HG02588 (cell line): Measurements from ENCODE around the gene GRHL1.

ENCODE experiments used
- ATAC-seq: cut with Tn5 transposase; IDR thresholded peaks from one replicate; pipeline ENCODE4 v1.9.1; 2021; ENCODE audit warnings: mild to moderate bottlenecking, moderate library complexity; ENCODE audit not compliant: unreplicated experiment

Gene GRHL1

GRCh38 chr2:10036095-10036884, 84.8 kb downstream of the GRHL1 start:
- peak; percentile 55 for ATAC-seq

- ATAC-seq: no peak
These were observed 86.6 kb downstream of the GRHL1 start for GRCh38 chr2:10038123-10038522.

GRCh38 chr2:10038716-10039115, 87.2 kb downstream of the GRHL1 start:
- ATAC-seq: no peak

GRCh38 chr2:10039658-10040410, 88.3 kb downstream of the GRHL1 start:
- ATAC-seq: no peak

- ATAC-seq: no peak
These were observed 90.2 kb downstream of the GRHL1 start for GRCh38 chr2:10041711-10042110.

- no peak for ATAC-seq
These were observed 91.0 kb downstream of the GRHL1 start for GRCh38 chr2:10042301-10043161.

GRCh38 chr2:10043256-10043905, 91.9 kb downstream of the GRHL1 start, which contains the start of gene KLF11:
Gene KLF11, plus strand, starts transcription at chr2:10043550. Its CDS starts 167 bp downstream, at chr2:10043717.
- peak; percentile 72 for ATAC-seq

- peak; percentile 60 for ATAC-seq
These were observed 92.6 kb downstream of the GRHL1 start for GRCh38 chr2:10043906-10044601.

GRCh38 chr2:10045561-10046355, 94.3 kb downstream of the GRHL1 start:
- ATAC-seq: no peak

GRCh38 chr2:10046931-10047330, 95.4 kb downstream of the GRHL1 start:
- no peak for ATAC-seq

GRCh38 chr2:10047616-10048500, 96.4 kb downstream of the GRHL1 start:
- ATAC-seq: no peak

GRCh38 chr2:10048501-10049171, 97.1 kb downstream of the GRHL1 start:
- no peak for ATAC-seq
